ENCODE measurements around the gene MAP6D1. TPM values are rescaled to one million over a fixed set of nuclear protein-coding genes. Genes with fewer than 3 reads are reported as not detected.

The MAP6D1 gene
- polyA plus RNA-seq, 1 donor from 2014 or later, result 3.1 TPM

DNA sequence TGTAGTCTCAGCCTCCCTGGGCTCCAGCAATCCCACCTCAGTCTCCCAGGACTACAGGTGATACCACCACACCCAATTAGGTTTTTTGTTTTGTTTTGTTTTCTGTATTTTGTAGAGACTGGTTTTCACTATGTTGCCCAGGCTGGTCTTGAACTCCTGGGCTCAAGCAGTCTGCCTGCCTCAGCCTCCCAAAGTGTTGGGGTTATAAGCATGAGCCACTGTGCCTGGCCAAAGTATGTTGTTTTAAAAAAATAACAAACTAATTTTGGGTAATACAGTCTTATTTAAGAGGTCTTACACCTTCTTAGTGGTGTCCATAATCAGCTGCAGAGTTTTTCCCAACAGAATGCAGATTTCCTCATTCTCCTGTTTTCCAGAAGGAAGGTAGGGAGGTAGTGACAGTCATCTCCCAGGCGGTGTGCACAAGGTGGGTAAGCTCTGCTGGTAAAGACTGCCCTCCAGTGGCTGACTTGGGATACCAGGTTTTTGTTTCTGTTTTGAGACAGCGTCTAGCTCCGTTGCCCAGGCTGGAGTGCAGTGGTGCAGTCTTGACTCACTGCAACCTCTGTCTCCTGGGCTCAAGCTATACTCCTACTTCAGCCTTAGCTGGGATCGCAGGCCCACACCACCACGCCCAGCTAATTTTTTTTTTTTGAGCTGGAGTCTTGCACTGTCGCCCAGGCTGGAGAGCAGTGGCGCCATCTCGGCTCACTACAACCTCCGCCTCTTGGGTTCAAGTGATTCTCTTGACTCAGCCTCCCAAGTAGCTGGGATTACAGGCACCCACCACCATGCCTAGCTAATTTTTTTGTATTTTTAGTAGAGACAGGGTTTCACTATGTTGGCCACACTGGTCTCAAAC is 58.4 kb downstream of the MAP6D1 start:
- H3K4me3 ChIP-seq (ENCODE audit: low read length), result no peak overlapping the region

GRCh38 chr3:183766107-183766506 is 59.3 kb downstream of the MAP6D1 start:
- Histone ChIP-seq H3K79me2 (replicated peaks; ENCODE audit: insufficient read depth, low read length) (no peaks in the 10 kb centered on the region), H2AFZ (ENCODE audit: low read depth, low read length) (no peak overlapping the region), H3K9ac (ENCODE audit: low read length) (no peak overlapping the region), H3K9me3 (ENCODE audit: low read length) (no peaks in the 10 kb centered on the region), H3K4me2 (ENCODE audit: low read length) (no peak overlapping the region), H3K36me3 (ENCODE audit: insufficient read depth, low read length) (no peaks in the 10 kb centered on the region), H3K27ac (ENCODE audit: low read length) (no peak overlapping the region), H3K27me3 (ENCODE audit: insufficient read depth, low read depth, low read length) (no peaks in the 10 kb centered on the region), H3K9me2 (ENCODE audit: insufficient read depth, low read length) (no peaks in the 10 kb centered on the region), H4K20me1 (ENCODE audit: insufficient read depth) (no peaks in the 10 kb centered on the region), H3F3A (ENCODE audit: insufficient read depth, low read length, poor library complexity, severe bottlenecking) (no peaks in the 10 kb centered on the region), H3K4me3 (ENCODE audit: low read length) (no peak overlapping the region)
- TF ChIP-seq EZH2 (IDR thresholded peaks at IDR 0.05; ENCODE audit: borderline replicate concordance, insufficient read depth, low read length, poor library complexity, severe bottlenecking) (no peak), MXI1 (conservative IDR thresholded peaks at IDR 0.05; ENCODE audit: poor library complexity, severe bottlenecking) (no peak), SMC3 (conservative IDR thresholded peaks at IDR 0.05; ENCODE audit: poor library complexity) (no peak), POLR2AphosphoS5 (IDR thresholded peaks at IDR 0.05) (no peak), EP300 (conservative IDR thresholded peaks at IDR 0.05; ENCODE audit: poor library complexity, severe bottlenecking) (no peak), CTCF (IDR thresholded peaks at IDR 0.05; ENCODE audit: poor library complexity, severe bottlenecking) (no peak), RAD21 (conservative IDR thresholded peaks at IDR 0.05) (no peak), TAF1 (IDR thresholded peaks at IDR 0.05; ENCODE audit: low read depth) (no peak)
- TF ChIP-seq, protein P1, sequence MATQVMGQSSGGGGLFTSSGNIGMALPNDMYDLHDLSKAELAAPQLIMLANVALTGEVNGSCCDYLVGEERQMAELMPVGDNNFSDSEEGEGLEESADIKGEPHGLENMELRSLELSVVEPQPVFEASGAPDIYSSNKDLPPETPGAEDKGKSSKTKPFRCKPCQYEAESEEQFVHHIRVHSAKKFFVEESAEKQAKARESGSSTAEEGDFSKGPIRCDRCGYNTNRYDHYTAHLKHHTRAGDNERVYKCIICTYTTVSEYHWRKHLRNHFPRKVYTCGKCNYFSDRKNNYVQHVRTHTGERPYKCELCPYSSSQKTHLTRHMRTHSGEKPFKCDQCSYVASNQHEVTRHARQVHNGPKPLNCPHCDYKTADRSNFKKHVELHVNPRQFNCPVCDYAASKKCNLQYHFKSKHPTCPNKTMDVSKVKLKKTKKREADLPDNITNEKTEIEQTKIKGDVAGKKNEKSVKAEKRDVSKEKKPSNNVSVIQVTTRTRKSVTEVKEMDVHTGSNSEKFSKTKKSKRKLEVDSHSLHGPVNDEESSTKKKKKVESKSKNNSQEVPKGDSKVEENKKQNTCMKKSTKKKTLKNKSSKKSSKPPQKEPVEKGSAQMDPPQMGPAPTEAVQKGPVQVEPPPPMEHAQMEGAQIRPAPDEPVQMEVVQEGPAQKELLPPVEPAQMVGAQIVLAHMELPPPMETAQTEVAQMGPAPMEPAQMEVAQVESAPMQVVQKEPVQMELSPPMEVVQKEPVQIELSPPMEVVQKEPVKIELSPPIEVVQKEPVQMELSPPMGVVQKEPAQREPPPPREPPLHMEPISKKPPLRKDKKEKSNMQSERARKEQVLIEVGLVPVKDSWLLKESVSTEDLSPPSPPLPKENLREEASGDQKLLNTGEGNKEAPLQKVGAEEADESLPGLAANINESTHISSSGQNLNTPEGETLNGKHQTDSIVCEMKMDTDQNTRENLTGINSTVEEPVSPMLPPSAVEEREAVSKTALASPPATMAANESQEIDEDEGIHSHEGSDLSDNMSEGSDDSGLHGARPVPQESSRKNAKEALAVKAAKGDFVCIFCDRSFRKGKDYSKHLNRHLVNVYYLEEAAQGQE (IDR thresholded peaks at IDR 0.05; ENCODE audit: borderline replicate concordance), result no peak

More for the DNA sequence above, 58.4 kb downstream of the MAP6D1 start:
- no peaks in the 10 kb centered on the region for H3K9me2 ChIP-seq (ENCODE audit: insufficient read depth, low read length)
- H2AFZ ChIP-seq (ENCODE audit: low read depth, low read length), result no peak overlapping the region
- no peaks in the 10 kb centered on the region for H3K79me2 ChIP-seq (replicated peaks; ENCODE audit: insufficient read depth, low read length)
- H3K27me3 ChIP-seq (ENCODE audit: insufficient read depth, low read depth, low read length), result no peaks in the 10 kb centered on the region
- no peak overlapping the region for H3K27ac ChIP-seq (ENCODE audit: low read length)
- H3K9me3 ChIP-seq (ENCODE audit: low read length), result no peaks in the 10 kb centered on the region
- no peak overlapping the region for H3K4me2 ChIP-seq (ENCODE audit: low read length)
- H3K36me3 ChIP-seq (ENCODE audit: insufficient read depth, low read length), result no peaks in the 10 kb centered on the region
- no peak overlapping the region for H3K9ac ChIP-seq (ENCODE audit: low read length)
- H4K20me1 ChIP-seq (ENCODE audit: insufficient read depth), result no peaks in the 10 kb centered on the region
- H3F3A ChIP-seq (ENCODE audit: insufficient read depth, low read length, poor library complexity, severe bottlenecking), result no peaks in the 10 kb centered on the region
- TF ChIP-seq POLR2AphosphoS5 (IDR thresholded peaks at IDR 0.05) (no peak), CTCF (IDR thresholded peaks at IDR 0.05; ENCODE audit: poor library complexity, severe bottlenecking) (peak; percentile 81), EZH2 (IDR thresholded peaks at IDR 0.05; ENCODE audit: borderline replicate concordance, insufficient read depth, low read length, poor library complexity, severe bottlenecking) (no peak), SMC3 (conservative IDR thresholded peaks at IDR 0.05; ENCODE audit: poor library complexity) (peak; percentile 86), TAF1 (IDR thresholded peaks at IDR 0.05; ENCODE audit: low read depth) (no peak), MXI1 (conservative IDR thresholded peaks at IDR 0.05; ENCODE audit: poor library complexity, severe bottlenecking) (peak; percentile 20), RAD21 (conservative IDR thresholded peaks at IDR 0.05) (peak; percentile 84)

Measured in neural cell (in vitro differentiated cells).